T-helper 2 cell treated with Interferon-gamma antibody and Interleukin-4, amounts not matched to agents 5 μg/mL and 100 μg/mL, for 36 hours (primary cell): ENCODE results near the gene SALL1.

Source experiments
- DNase-seq: peaks from one replicate; pipeline ENCODE4 v3.0.0; 2021; ENCODE audit warnings: low spot score
- H3K27ac Mint-ChIP-seq: one replicate; pipeline ENCODE4 v1.8.0; 2021; ENCODE audit warnings: mild to moderate bottlenecking, mixed read lengths
- H3K27me3 Mint-ChIP-seq: one replicate; pipeline ENCODE4 v1.8.0; 2021; ENCODE audit warnings: low read depth, mixed read lengths
- H3K36me3 Mint-ChIP-seq: one replicate; pipeline ENCODE4 v1.8.0; 2021; ENCODE audit warnings: low read depth, mixed read lengths
- H3K4me1 Mint-ChIP-seq: one replicate; pipeline ENCODE4 v1.8.0; 2021; ENCODE audit warnings: low read depth, mixed read lengths
- H3K4me3 Mint-ChIP-seq: one replicate; pipeline ENCODE4 v1.8.0; 2022; ENCODE audit warnings: mild to moderate bottlenecking, moderate library complexity, mixed read lengths
- H3K9me3 Mint-ChIP-seq: one replicate; pipeline ENCODE4 v1.8.0; 2021; ENCODE audit warnings: mixed read lengths

SALL1 gene

GRCh38 chr16:51095890-51096626, 55.0 kb downstream of the SALL1 start:
- H3K27me3 Mint-ChIP-seq = peaks cover 2% of the 10 kb centered on the region
- no peaks in the 10 kb centered on the region for H3K36me3 Mint-ChIP-seq
- no peaks in the 10 kb centered on the region for H3K9me3 Mint-ChIP-seq
- DNase-seq = no peak
- no peak overlapping the region for H3K27ac Mint-ChIP-seq
- H3K4me3 Mint-ChIP-seq = no peak overlapping the region
- no peaks in the 10 kb centered on the region for H3K4me1 Mint-ChIP-seq

GRCh38 chr16:51095084-51095881, 55.8 kb downstream of the SALL1 start:
- Mint-ChIP-seq H3K36me3 (no peaks in the 10 kb centered on the region), H3K4me3 (no peak overlapping the region), H3K9me3 (no peaks in the 10 kb centered on the region), H3K4me1 (no peaks in the 10 kb centered on the region), H3K27ac (no peak overlapping the region), H3K27me3 (peaks cover 2% of the 10 kb centered on the region)
- no peak for DNase-seq

GRCh38 chr16:51093726-51094280, 57.3 kb downstream of the SALL1 start:
- Mint-ChIP-seq H3K27ac (no peak overlapping the region), H3K27me3 (peaks cover 2% of the 10 kb centered on the region), H3K4me1 (no peaks in the 10 kb centered on the region), H3K36me3 (no peaks in the 10 kb centered on the region), H3K4me3 (no peak overlapping the region), H3K9me3 (no peaks in the 10 kb centered on the region)
- no peak for DNase-seq
